HT1080 (cell line): ENCODE measurements around the gene FIS1. TPM values are rescaled to one million over a fixed set of nuclear protein-coding genes. Genes with fewer than 3 reads are reported as not detected.
"Not testable (repeated sequence)": the region's sequence is repeated elsewhere in the genome, so short reads cannot be mapped to it uniquely, and the experiment has no call there.

Experiments
- DNase-seq: peaks from one replicate; pipeline ENCODE4 v3.0.0-alpha.2; 2015; ENCODE audit warnings: low read depth
- total RNA-seq: library from RNA; depleted of rRNA; stranded (reverse); fragments of >200 nt; shearing (Covaris generic); gene quantifications from 2 replicates; pipeline ENCODE4 v1.2.3, GENCODE V29; 2014

FIS1 gene
- total RNA-seq, 1 experiment from 2014 or later = 137 TPM

GRCh38 chr7:101258243-101258731, 13.4 kb upstream of the FIS1 start:
- DNase-seq = no peak

GRCh38 chr7:101255796-101256195, 10.9 kb upstream of the FIS1 start:
- no peak for DNase-seq

- DNase-seq = not testable (repeated sequence)
These were observed 8.3 kb upstream of the FIS1 start for GRCh38 chr7:101253199-101253598.

GRCh38 chr7:101251871-101252659, 7.2 kb upstream of the FIS1 start:
- peak; percentile 96 for DNase-seq

- DNase-seq = no peak
These were observed 5.4 kb upstream of the FIS1 start for GRCh38 chr7:101250324-101250723.

GRCh38 chr7:101248276-101248675, 3.4 kb upstream of the FIS1 start:
- DNase-seq = no peak

- no peak for DNase-seq
These were observed 327 bp upstream of the FIS1 start for GRCh38 chr7:101245147-101245668.

GRCh38 chr7:101243646-101244374, 1.1 kb downstream of the FIS1 start:
- no peak for DNase-seq

- no peak for DNase-seq
These were observed 3.2 kb downstream of the FIS1 start for GRCh38 chr7:101241443-101242349.

GRCh38 chr7:101241015-101241363, 3.9 kb downstream of the FIS1 start:
- no peak for DNase-seq

- DNase-seq = no peak
These were observed 4.5 kb downstream of the FIS1 start for GRCh38 chr7:101240226-101241014.

- DNase-seq = no peak
These were observed 5.0 kb downstream of the FIS1 start for GRCh38 chr7:101239951-101240220.

- no peak for DNase-seq
These were observed 5.5 kb downstream of the FIS1 start for GRCh38 chr7:101239191-101239950.

GRCh38 chr7:101238226-101239182, 6.4 kb downstream of the FIS1 start:
- DNase-seq = no peak

- DNase-seq = no peak
These were observed 7.4 kb downstream of the FIS1 start, which contains the start of gene CLDN15 for GRCh38 chr7:101237206-101238067. Gene CLDN15, minus strand, starts transcription at chr7:101237802. Its CDS starts 221 bp downstream, at chr7:101237581.

- no peak for DNase-seq
These were observed 8.5 kb downstream of the FIS1 start for GRCh38 chr7:101236292-101236835.

GRCh38 chr7:101235522-101235921, 9.4 kb downstream of the FIS1 start:
- no peak for DNase-seq
